Keratinocyte (primary cell): ENCODE data around the gene D2HGDH. TPM values are rescaled to one million over a fixed set of nuclear protein-coding genes. Genes with fewer than 3 reads are reported as not detected.

Source experiments
- DNase-seq: peaks from one replicate; pipeline ENCODE4 v3.0.0-alpha.2; 2011; ENCODE audit warnings: low read depth, missing footprints, low spot score
- FAIRE-seq: peaks from 2 replicates; lab custom pipeline; 2011; peaks lifted over from hg19 to GRCh38; lab: Jason Lieb, UNC
- H2AFZ ChIP-seq: 2 replicates; pipeline ENCODE4 v1.6.0; 2012; ENCODE audit warnings: low read length, control low read depth, inconsistent platforms; ENCODE audit not compliant: control insufficient read depth
- H3K27ac ChIP-seq: 2 replicates; pipeline ENCODE4 v1.5.1; 2011; ENCODE audit warnings: low read length; ENCODE audit not compliant: control insufficient read depth, insufficient read depth
- H3K27me3 ChIP-seq: 3 replicates; pipeline ENCODE4 v1.6.0; 2011; ENCODE audit warnings: low read length; ENCODE audit not compliant: control insufficient read depth, insufficient read depth; ENCODE audit errors: extremely low read depth
- H3K36me3 ChIP-seq, 2 experiments: 2 replicates in 1 of 2; 3 replicates in 1 of 2; pipeline ENCODE4 v1.5.1; 2011; ENCODE audit warnings: low read length in 2 of 2, mild to moderate bottlenecking in 1 of 2; ENCODE audit not compliant: control insufficient read depth in 2 of 2, insufficient read depth in 2 of 2; ENCODE audit errors: extremely low read depth in 1 of 2
- H3K4me1 ChIP-seq: 3 replicates; pipeline ENCODE4 v1.5.1; 2011; ENCODE audit warnings: low read length; ENCODE audit not compliant: control insufficient read depth, insufficient read depth; ENCODE audit errors: extremely low read depth
- H3K4me2 ChIP-seq: 3 replicates; pipeline ENCODE4 v1.6.0; 2011; ENCODE audit warnings: low read depth, low read length; ENCODE audit not compliant: control insufficient read depth, insufficient read depth; ENCODE audit errors: extremely low read depth
- H3K4me3 ChIP-seq, 3 experiments: fragments of 200-600 bp in 1 of 3; sonication (generic) in 1 of 3; 2 replicates in 2 of 3; 3 replicates in 1 of 3; pipeline ENCODE4 v1.5.1; 2011 to 2016; ENCODE audit warnings: low read length in 3 of 3, mild to moderate bottlenecking in 3 of 3, control low read depth in 2 of 3, inconsistent platforms in 1 of 3, low read depth in 1 of 3, mixed read lengths in 1 of 3, mixed run types in 1 of 3, moderate library complexity in 1 of 3; ENCODE audit not compliant: control insufficient read depth in 2 of 3, insufficient read depth in 2 of 3; ENCODE audit errors: extremely low read depth in 1 of 3
- H3K79me2 ChIP-seq: 2 replicates; pipeline ENCODE4 v1.6.0; 2012; ENCODE audit warnings: low read length; ENCODE audit not compliant: control insufficient read depth, insufficient read depth
- H3K9ac ChIP-seq: 3 replicates; pipeline ENCODE4 v1.6.0; 2011; ENCODE audit warnings: low read length; ENCODE audit not compliant: control insufficient read depth, insufficient read depth; ENCODE audit errors: extremely low read depth
- H3K9me1 ChIP-seq: 3 replicates; pipeline ENCODE4 v1.6.0; 2011; ENCODE audit warnings: low read length; ENCODE audit not compliant: control insufficient read depth, insufficient read depth; ENCODE audit errors: extremely low read depth
- H3K9me3 ChIP-seq: 2 replicates; pipeline ENCODE4 v1.5.1; 2012; ENCODE audit warnings: low read depth, low read length; ENCODE audit not compliant: control insufficient read depth
- H4K20me1 ChIP-seq: 3 replicates; pipeline ENCODE4 v1.6.0; 2011; ENCODE audit warnings: low read length; ENCODE audit not compliant: control insufficient read depth, insufficient read depth; ENCODE audit errors: extremely low read depth
- EZH2 ChIP-seq: IDR thresholded peaks from one replicate; pipeline ENCODE4 v1.6.1; 2012; ENCODE audit warnings: inconsistent platforms, mild to moderate bottlenecking, low read length, moderate library complexity
- dilution Hi-C: fragments of 300-500 bp; cut with MboI; formaldehyde crosslinking; loops from one replicate; pipeline ENCODE4 v1.7.0; 2020; ENCODE audit warnings: low sequenced_read_pairs; ENCODE audit not compliant: extremely low pct_ligation_motif_present
- polyA plus RNA-seq, 5 experiments: library from polyadenylated mRNA; depleted of rRNA in 3 of 5; stranded (reverse) in 3 of 5; stranded (forward) in 1 of 5; unstranded in 1 of 5; fragments of >200 nt; gene quantifications; 1 replicate in 1 of 5; 2 replicates in 3 of 5; 3 replicates in 1 of 5; pipeline versions ENCODE4 v1.2.1 to v1.2.3, GENCODE V29; 2011 to 2012; ENCODE audit warnings: missing spikeins in 2 of 5, low read depth in 1 of 5, low replicate concordance in 1 of 5
- TF ChIP-seq, protein P1 (sequence below), 3 experiments: IDR thresholded peaks in 1 of 3; conservative IDR thresholded peaks in 1 of 3; optimal IDR thresholded peaks in 1 of 3; 2 replicates in 2 of 3; 3 replicates in 1 of 3; pipeline versions ENCODE3 to v1.5.1; 2011; ENCODE audit warnings: low read length in 3 of 3, mild to moderate bottlenecking in 3 of 3, moderate library complexity in 2 of 3, control low read depth in 1 of 3, inconsistent platforms in 1 of 3; ENCODE audit not compliant: insufficient read depth in 2 of 3; ENCODE audit errors: extremely low read depth in 1 of 3

Gene D2HGDH
- polyA plus RNA-seq, 1 donor (not counting 4 experiments of a cell fraction or from before 2014, with no cell fraction given) = 5.4 TPM

- Histone ChIP-seq H3K36me3 (no peaks in the 10 kb centered on the region), H2AFZ (no peak overlapping the region), H3K27ac (no peak overlapping the region), H3K4me2 (no peak overlapping the region), H4K20me1 (no peaks in the 10 kb centered on the region), H3K9me1 (no peaks in the 10 kb centered on the region), H3K4me3 (no peak overlapping the region), H3K9me3 (no peaks in the 10 kb centered on the region), H3K9ac (no peak overlapping the region), H3K4me1 (peaks cover 8% of the 10 kb centered on the region), H3K79me2 (no peaks in the 10 kb centered on the region), H3K27me3 (peaks cover 36% of the 10 kb centered on the region)
- DNase-seq (no peak), FAIRE-seq (no peak)
- TF ChIP-seq, protein P1, sequence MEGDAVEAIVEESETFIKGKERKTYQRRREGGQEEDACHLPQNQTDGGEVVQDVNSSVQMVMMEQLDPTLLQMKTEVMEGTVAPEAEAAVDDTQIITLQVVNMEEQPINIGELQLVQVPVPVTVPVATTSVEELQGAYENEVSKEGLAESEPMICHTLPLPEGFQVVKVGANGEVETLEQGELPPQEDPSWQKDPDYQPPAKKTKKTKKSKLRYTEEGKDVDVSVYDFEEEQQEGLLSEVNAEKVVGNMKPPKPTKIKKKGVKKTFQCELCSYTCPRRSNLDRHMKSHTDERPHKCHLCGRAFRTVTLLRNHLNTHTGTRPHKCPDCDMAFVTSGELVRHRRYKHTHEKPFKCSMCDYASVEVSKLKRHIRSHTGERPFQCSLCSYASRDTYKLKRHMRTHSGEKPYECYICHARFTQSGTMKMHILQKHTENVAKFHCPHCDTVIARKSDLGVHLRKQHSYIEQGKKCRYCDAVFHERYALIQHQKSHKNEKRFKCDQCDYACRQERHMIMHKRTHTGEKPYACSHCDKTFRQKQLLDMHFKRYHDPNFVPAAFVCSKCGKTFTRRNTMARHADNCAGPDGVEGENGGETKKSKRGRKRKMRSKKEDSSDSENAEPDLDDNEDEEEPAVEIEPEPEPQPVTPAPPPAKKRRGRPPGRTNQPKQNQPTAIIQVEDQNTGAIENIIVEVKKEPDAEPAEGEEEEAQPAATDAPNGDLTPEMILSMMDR (optimal IDR thresholded peaks at IDR 0.05 in 1 of 3, IDR thresholded peaks at IDR 0.05 in 1 of 3, conservative IDR thresholded peaks at IDR 0.05 in 1 of 3; ENCODE audit: extremely low read depth in 1 of 3, insufficient read depth in 2 of 3, low read length in 3 of 3) = no peak
- no peak for TF ChIP-seq EZH2
- dilution Hi-C loops = no loop called here
These were observed 36.5 kb downstream of the D2HGDH start for GRCh38 chr2:241770936-241771285.

- dilution Hi-C loops = no loop called here
- H3K4me2 ChIP-seq = no peak overlapping the region
- no peaks in the 10 kb centered on the region for H3K36me3 ChIP-seq
- no peaks in the 10 kb centered on the region for H4K20me1 ChIP-seq
- H3K4me3 ChIP-seq = no peak overlapping the region
- H3K9ac ChIP-seq = no peak overlapping the region
- no peak overlapping the region for H3K27ac ChIP-seq
- no peaks in the 10 kb centered on the region for H3K79me2 ChIP-seq
- no peaks in the 10 kb centered on the region for H3K9me1 ChIP-seq
- TF ChIP-seq, protein P1 (optimal IDR thresholded peaks at IDR 0.05 in 1 of 3, IDR thresholded peaks at IDR 0.05 in 1 of 3, conservative IDR thresholded peaks at IDR 0.05 in 1 of 3; ENCODE audit: extremely low read depth in 1 of 3, insufficient read depth in 2 of 3, low read length in 3 of 3) = no peak
- FAIRE-seq (no peak), DNase-seq (no peak)
- H3K4me1 ChIP-seq = peaks cover 8% of the 10 kb centered on the region
- no peaks in the 10 kb centered on the region for H3K9me3 ChIP-seq
- H2AFZ ChIP-seq = no peak overlapping the region
- peaks cover 42% of the 10 kb centered on the region for H3K27me3 ChIP-seq
These were observed 37.0 kb downstream of the D2HGDH start for GRCh38 chr2:241771286-241772062.
